Measurements from ENCODE around the gene UQCC5.

The UQCC5 gene

DNA sequence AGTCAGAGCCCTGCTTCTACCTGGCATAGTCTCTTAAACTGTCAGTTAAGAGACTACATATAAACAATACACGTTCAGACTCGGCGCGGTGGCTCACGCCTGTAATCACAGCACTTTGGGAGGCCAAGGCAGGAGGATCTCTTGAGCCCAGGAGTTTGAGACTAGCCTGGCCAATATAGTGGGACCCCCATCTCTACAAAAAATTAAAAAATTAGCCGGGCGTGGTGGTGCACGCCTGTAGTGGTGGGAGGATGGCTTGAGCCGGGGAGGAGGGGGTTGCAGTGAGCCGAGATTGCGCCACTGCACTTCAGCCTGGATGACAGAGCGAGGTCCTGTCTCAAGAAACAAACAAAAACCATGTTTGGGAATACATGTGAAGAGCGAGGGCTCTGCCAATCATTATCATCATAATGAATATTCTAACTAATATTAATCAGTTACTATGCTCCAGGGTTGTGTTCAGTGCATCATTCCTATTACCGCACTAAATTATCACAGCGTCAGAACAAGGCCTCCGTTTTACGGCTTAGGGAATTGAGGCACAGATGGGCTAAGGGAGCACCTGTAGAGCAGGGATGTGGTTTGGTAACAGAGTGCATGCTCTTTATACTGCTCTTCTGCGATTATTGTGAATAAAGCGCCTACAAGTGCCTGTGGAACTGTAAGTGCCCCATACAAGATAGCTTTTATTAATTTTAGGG lies 844 bp upstream of the UQCC5 start:
- no peak for DNase-seq

DNA sequence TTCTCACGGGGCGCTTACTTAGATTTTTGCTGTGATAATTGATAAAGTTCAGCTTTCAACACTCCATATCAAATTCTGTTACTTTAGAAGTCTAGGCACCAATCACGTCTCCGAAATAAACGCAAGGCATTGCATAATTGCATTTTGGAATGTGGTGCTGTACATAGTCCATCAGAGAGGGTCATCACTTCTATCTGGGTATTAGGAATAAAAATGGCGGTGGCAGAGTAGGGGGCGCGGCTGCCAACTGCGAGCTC lies 365 bp upstream of the UQCC5 start:
- DNase-seq = no peak

DNA sequence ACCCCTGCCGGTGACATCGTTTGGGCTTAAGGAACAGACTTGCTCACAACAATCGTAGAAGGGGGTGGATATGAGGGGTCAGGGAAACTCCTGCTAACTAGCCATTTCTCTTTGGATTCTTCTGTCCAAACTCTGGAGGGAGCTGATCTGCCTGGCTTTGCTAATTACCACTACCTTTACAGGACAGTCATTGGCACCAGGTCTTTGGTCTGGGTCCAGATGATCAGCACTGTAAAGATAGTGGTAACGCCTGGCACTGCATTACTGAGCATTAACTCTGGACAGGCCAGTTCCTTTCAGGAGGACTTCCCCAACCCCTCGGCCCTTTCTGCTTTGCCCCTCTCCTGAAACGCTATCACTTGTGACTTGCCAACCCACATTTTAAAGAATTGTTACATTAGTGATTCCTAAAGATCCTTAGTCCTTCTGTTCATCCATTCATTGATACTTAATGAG lies 788 bp downstream of the UQCC5 start:
- DNase-seq = no peak

DNA sequence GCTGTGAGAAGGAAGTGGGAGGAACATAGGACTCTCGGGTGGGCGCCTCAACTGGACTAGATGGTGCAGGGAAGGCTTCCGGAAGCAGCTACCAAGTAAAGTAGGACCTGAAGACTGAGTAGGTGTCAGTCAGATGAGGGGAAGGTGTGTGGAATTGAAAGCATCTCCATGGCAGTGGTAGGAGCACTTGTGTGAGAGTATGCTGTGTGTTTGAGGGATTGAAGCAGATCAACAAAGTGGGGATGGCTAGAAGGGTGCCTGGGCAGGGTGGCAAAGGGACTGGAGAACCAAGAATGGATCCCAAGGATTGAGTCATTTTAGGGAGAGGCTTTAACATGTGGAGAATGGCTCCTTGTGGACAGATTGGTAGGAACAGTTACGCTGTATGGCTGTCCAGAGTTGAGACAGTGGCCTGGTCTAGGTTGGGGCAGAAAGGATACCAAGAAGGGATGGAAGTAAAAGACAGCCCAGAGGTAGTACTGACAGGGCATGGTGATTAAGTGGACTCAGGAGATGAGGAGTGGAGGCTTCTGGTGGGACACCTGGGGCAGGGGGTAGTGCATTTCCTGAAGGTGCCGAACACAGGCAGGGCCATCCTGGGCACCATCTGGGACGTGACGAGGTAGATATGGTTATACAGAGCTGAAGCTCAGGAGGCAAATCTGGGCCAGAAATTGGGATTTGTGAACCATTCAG lies 1.5 kb downstream of the UQCC5 start:
- DNase-seq = no peak

DNA sequence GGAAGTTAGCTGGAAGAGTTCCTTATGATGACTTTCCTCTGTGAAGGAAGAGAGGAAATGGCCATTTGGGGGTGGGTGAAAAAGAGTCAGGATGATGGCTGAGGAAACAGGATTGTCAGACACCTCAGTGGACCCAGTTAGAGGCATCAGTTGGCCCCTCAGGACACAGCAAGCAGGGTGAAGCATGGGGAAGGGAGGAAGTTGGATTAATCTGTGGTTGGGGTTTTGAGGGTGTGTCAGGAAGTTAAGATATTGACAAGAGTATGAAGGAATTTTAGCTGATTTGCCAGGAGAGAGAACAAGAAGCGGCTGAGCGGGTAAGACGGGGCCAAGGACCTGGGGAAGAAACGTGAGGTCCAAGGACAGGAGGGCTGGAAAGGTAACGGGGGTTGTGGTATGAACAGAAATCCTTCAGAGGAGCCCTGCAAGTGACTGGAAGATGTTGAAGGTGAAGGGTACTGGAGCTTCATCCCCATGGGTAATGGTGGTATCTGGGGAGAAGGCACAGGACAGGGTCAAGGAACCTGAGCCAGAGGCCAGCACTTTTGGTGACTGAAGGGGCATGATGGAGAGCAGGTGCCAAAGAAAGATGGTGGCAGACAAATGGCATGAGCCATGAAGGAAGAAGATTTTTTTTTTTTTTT lies 2.7 kb downstream of the UQCC5 start:
- no peak for DNase-seq

DNA sequence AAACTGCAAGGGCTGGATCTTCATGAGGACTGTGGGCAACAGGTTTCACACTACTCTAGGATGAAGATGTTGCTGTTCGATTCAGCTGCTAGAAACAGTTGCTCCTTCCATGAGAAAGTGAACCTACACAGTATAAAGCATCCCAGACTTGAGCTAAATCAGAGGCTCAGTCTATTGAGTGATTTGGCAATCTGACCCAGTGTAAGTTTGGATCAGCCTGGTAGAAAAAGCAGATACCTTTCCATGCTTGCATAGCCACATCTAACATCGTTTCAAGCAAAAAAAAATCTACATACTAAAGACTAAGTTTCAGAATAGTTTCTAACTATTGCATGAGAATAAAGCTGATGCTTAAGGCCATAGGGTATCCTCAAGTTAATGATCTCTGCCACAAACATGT lies 4.6 kb downstream of the UQCC5 start:
- no peak for DNase-seq

DNA sequence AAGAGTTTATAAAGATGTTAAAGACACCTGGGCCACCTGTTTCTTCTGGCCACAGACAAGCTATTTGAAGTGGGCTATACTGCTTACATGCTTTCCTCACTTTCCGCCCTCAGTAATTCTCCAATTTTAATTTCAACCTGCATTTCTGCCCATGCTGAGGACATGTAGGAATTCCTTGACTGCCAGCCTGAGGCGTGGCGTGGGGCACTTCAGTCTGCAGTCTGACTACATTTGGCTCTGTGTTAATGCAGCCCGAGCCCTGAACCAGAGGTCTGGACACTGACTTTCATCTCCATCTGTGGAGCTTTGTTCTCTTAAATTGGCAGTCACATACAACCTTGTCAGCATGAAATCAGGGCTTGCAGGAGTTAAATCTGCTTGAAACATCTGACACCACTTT lies 8.5 kb downstream of the UQCC5 start:
- no peak for DNase-seq

DNA sequence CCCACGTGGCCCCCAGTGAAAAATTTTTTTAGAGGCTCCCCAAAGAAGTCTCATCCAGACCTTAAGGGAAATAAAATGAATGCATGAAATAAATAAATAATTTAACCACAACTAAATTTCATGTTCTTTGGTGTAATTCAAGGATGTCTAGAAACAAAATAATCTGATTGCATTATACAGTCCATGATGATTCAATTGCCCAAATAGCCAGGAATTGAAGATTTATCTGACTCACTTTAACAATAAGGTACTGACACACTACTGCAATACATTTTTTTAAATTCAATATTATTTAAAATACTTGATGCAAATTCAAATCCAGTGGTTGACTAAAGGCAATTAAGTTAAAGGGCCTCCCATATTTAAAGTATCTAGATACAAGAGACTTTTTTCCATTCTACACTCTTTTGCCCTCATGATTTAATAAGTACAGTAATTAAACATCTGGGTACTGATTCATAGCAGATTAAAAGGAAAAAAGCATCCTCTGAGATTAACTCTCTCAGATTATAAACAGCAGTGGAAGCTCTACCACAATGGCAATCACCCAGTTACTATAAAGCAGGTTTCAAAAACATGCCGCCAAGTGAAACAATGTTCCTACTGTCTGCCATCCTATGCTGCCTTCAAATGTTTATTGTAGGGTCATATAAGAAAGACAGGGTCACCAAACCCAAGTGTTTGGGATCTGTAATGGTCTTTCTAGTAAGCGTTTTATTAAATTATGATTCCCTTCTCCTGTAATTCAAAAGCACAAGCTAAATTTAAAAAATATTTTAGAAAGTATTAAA lies 9.9 kb downstream of the UQCC5 start:
- DNase-seq = no peak

DNA sequence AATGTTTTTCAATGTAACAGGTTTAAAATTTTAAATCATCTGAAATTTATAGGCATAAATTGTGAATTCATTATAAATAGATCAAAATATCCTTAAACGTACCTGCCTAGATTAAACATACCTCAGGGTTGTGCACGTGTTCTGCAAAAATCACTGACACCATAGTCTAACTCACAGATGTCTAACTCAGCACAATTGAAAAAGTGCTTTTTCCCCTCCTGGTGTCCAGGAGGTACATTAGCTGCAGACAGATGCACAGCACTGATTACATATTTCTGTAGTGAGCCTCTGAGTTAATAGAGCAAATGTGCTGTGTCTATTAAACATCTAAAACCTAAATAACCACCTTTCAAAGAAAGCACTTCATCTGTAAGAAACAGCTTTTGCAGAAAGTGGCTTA lies 10.7 kb downstream of the UQCC5 start:
- DNase-seq = no peak

DNA sequence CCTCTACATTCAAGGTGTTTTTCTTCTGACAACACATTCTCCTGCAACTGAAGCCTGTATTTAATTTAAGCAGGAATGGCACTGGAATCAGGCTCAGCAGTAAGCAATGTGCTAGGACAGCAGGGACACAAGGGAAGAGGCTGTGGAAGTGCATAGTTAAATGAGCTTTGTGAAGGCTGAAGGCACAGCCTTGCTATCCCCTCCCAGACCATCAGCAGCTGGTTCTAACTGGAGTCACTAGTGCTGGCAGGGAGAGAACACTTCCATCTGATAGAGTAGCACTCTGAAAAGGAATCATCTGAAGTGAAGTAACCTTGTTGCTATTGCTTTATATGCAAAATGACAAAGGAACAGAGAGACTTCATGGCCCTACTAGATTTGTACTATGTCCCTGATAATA lies 14.7 kb downstream of the UQCC5 start:
- no peak for DNase-seq

DNA sequence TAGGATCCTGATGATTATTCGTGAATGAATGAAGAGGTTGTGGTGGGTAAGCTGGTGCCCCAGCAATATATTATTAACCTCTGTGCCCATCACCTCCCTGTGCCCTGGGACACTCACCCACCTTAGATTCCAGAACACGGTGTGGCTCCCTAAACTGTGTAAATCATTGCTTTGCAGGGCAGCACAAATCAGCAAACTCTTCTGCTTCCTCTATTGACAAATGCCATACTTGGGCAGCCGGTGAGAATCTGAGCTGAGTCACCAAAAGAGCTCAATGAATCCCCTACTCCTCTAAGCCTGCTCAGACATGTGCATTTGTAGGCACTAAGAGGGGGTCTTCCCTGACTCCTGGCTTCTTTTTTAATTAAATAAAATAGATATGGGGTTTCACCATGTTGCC lies 15.7 kb downstream of the UQCC5 start:
- DNase-seq = no peak

DNA sequence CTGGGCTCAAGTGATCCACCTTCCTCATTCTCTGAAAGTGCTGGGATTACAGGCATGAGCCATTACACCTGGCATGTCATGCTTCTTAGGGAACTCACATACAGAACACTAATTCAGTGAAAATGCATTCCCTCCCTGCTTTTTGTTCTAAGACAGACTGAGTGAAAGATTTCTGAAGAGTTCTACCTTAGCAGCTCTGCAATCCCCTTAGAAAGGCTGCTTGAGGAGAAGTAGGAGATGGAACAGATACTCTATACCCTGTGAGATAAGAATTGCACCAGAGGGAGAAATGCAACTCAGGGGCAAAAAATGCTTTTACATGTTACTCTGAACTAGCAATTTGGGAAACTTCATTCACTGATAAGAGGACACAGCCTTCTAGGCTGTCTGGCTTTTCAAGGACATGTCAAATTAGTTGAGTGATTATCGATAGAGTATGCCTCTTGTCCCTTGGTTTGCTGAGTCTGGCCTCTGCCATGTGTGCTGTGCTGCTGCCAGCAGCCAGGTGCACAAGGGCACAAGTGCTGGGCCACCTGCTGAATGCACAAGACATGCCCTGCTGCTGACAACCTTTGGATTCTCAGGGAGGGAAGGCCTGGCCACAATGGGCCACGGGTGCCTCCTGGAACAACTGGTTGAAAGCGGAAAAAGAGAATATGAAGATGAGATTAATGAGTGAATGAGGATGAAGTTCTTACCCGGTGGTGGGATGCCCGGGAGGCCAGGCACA lies 17.8 kb downstream of the UQCC5 start:
- no peak for DNase-seq

DNA sequence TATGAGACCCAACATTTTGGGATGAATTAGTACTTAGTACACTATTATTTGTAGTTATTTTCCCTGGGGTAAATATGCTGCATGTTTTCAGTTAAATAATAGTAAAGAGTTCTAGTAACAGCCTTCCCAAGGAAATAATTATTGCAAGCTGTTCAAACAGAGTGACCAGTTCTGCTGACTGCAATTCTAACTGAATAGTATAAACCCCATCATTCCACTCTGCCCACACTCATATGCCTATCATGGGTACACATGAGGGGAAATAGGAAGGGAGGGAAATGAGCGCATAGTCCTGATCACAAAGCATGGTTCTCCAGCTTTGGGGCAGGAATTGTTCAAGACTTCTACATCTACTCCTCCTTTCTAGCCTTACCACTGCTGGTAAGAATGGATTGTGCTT lies 18.7 kb downstream of the UQCC5 start:
- DNase-seq = no peak

DNA sequence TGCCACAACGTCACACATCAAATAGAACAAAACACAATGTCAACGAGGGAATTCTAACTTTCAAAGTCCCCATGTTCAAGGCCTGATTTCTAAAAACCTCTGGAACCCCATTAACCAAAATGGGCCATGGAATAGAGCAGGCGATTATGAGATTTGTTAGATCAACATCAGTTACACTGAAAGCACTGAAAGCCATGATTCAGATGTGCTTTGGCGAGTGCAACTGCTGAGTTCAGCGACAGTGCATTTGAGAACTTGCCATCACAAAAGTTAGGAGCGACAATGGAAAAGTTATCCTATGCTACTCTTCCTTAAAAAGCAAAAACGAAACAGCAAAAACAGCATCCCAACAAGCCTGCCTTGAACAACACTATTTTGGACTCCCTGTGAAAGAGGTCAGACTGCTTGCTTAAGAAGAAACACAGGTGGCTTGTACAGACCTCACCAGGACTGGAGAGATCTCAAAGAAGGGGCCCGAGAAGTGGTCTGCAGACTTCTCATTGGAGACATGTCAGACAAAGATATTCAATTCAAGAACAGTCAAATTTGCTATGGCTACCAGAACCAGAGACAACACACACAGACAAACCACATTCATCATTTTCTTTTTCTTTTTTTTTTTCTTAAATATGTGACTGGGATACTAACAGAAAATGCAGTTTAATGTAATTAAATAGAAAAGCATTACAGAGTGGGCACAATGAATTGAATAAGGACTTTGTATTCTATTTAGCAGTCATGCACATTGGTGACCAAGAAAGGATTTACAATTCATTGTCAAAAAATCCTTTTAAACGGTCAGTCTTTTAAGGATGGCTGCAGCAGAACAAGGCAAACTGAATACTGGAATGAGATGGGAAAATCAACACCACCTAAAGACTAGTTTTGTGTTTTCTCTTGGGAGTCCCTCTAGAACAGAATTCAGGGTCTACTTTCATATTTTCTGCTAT lies 20.9 kb downstream of the UQCC5 start:
- no peak for DNase-seq

DNA sequence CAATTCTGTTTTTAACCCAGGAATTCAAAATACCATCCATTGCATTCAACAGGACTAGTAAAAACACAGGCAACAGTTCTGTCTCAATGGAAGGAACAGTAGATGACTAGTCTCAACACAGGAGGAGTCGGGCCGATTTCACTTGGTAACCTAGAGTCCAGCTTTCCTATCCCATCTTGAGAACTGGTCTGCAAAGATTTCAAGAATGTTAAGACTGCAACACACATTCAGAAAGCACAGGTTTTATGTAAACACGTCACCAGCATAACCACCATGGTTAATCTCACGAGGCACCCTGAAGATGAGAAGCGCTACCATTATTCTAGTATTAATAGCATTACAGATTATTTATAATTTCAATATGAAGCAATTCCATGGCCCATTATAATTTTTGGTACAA lies 22.0 kb downstream of the UQCC5 start:
- DNase-seq = no peak

DNA sequence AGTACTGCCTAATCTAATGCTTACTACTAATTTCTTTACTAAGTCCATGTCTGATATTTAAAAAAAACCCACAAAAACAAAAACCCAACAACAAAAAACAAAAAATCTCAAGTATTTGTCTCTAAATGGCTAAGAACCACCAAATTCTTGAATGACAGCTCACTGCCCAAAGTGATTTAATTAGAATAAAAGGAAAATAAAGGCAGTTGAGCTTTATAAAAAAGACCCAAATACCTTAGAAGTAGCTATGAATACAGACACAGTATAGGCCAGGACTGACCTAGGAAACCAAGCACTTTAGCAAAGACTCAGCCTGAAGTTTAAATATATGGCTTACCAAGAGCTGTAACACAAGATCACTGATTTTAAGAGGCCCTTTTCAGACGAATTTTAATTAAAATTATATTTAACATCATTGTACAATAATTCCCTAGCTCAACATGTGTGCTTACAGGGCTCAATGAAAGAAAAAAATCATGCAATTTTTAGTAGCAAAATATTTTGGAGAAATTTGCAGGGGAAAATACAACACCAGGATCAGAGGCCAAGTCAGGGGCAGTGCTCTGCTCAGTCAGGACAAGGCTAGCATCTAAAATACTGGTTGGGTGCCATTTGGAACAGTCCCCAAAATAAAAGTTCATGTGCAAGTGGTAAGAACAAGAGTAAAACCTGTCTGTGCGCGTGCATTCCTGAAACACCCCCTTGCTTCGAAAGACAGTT lies 24.8 kb downstream of the UQCC5 start:
- DNase-seq = no peak

DNA sequence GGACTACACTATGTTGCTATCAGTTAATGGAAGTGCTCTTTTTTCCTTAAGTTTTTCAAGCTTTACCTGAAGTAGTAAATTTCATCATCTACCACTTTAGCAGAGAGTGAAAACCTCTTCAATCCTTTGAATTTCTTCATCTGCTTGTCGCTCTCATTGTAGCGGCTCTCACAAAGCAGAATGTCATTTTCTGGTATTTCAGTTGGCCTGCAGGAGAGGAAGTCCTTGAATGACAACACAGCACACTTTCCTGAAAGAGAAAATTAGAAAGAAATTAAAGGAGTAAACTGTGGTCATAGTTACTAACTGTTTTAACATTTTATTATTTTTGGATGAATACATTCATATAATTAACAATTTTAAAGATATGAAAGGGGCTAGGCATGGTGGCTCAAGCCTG lies 27.6 kb downstream of the UQCC5 start:
- DNase-seq = no peak

DNA sequence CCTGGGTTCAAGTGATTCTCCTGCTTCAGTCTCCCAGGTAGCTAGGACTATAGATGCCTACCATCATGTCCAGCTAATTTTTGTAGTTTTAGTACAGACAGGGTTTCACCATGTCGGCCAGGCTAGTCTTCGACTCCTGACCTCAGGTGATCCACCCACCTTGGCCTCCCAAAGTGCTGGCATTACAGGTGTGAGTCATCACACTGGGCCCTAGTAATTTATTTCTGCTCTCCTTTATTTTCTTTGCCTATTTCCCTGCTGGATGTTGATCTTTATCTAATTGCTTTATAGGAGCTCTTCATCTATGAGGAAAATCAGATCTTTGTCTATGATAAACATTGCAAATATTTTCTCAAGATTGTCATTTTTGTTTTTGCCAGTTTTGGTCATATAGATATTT lies 31.7 kb downstream of the UQCC5 start:
- DNase-seq = no peak

DNA sequence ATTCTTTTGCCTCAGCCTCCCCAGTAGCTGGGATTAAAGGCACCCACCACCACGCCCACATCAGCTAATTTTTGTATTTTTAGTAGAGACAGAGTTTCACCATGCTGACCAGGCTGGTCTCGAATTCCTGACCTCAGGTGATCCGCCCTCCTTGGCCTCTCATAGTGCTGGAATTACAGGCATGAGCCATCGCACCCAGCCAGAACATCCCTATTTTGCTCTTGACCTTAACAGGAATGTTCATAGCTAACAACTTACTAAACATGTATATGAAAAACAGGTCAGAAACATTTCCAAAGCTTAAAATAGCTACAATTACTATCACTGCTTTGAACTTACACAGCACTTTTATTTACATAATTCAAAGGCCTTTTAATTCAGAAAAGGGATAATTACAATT lies 33.7 kb downstream of the UQCC5 start:
- no peak for DNase-seq

DNA sequence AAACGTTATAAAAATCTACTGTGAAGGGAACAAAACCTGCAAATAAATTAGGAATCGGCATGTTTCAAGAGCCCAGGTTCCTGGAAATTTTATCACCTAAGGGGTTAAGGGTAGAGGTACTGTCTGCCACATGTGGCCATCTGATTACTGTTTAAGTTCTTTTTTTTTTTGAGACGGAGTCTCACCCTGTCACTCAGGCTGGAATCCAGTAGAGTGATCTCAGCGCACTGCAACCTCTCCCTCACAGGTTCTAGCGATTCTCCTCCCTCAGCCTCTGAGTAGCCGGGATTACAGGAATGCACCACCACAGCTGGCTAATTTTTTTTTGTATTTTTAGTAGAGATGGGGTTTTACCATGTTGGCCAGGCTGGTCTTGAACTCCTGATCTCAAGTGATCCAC lies 35.8 kb downstream of the UQCC5 start:
- no peak for DNase-seq

Data from CD4-positive, alpha-beta T cell treated with Interleukin-12 subunit alpha and Interleukin-12 subunit beta, for 1 hour (primary cell).